SH-SY5Y (cell line): ENCODE data around the gene PPP2R2C.

Experiments
- GATA2 ChIP-seq: IDR thresholded peaks from 2 replicates; pipeline ENCODE4 v1.6.1; 2011; ENCODE audit warnings: mild to moderate bottlenecking, low read depth, low read length
- GATA3 ChIP-seq: IDR thresholded peaks from 2 replicates; pipeline ENCODE4 v1.6.1; 2011; ENCODE audit warnings: low read depth, mild to moderate bottlenecking, low read length, moderate library complexity

The PPP2R2C gene

GRCh38 chr4:6467600-6467999 lies 4.8 kb downstream of the PPP2R2C start:
- no peak for TF ChIP-seq GATA2

GRCh38 chr4:6466756-6467381 lies 5.5 kb downstream of the PPP2R2C start:
- no peak for TF ChIP-seq GATA2

GRCh38 chr4:6465955-6466354 lies 6.5 kb downstream of the PPP2R2C start:
- TF ChIP-seq GATA2 (no peak), GATA3 (no peak)

DNA sequence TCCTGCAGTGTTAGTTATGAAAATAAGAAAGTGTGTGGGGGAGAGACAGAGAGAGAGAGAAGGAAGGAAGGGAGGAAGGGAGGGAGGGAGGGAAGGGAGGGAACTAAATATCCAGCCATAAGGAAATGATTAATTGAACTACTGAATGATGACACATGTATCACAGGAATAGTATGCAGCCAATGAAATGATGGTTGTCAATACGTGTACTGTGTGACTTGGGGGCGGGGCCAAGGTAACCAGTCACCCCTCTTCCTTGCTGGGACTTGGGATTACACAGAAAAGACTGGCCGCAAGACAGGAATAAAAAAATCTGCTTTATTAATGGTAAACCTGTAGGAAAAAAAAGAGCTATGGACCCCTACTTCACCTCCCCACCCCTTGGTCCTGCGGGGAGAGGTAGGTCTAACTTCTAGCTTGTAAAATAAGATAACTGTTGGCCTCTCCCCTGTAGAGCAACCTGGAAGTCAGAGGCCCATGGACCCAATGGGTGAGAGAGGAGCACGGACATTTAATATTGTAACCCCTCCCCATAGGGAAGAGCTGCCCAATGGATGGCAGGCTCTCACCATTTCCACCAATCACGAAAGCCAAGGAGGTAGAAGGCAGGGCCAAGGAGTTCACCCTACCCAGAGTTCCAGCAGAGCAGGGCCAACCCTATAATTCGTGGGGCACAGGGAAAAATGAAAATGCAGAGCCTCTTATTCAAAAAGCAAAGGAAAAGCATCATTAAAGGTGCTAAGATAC lies 7.4 kb downstream of the PPP2R2C start:
- no peak for TF ChIP-seq GATA2
- TF ChIP-seq GATA3 = no peak

DNA sequence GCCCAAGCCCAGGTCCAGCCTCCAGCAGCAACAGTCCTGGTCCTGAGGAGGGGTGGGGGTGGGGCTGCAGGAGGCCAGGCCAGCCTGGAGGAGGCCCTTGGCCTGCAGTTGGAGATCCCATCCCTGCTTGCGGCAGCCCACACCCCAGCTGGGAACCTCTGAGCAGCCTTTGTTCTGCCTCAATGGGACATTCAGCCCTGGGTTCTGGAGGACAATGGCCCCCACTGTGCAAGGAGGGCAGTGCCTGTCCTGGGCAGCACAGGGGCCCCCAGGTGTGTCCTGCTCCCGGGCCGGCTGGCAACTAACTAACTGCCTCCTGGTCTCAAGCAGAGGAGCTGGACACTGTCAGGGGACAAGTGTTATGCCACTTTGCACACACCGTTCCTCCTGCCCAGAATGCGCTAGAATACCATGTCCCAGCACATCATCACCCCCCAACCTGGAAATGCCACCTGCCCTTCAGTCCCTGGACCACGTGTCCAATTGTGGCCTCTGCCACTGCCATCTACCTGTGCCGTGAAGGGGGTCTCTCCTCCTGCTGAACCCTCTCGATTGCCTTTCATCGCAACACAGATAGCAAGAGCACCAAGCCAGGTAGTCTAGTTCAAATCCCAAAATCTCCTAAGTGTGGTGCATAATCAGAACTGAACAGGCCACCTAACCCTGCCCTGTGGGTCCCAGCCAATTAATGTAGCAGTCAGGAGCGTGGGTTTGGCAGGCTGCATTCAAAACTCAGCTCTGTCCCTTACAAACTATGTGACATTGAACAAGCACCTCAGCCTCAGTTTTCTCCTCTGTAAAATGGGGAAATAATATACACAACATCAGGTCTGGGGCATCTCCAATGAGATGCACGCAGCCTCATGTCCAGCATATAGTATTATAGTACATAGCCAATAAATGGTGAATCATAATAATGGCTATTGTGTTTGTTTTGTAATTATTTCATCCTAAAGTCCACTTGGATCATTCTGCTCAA lies 8.8 kb downstream of the PPP2R2C start:
- TF ChIP-seq GATA3 (no peak), GATA2 (no peak)

GRCh38 chr4:6461301-6462165 lies 10.9 kb downstream of the PPP2R2C start:
- TF ChIP-seq GATA2 (no peak), GATA3 (no peak)

- TF ChIP-seq GATA3 (no peak), GATA2 (no peak)
Observed at GRCh38 chr4:6460876-6461275, 11.5 kb downstream of the PPP2R2C start.

DNA sequence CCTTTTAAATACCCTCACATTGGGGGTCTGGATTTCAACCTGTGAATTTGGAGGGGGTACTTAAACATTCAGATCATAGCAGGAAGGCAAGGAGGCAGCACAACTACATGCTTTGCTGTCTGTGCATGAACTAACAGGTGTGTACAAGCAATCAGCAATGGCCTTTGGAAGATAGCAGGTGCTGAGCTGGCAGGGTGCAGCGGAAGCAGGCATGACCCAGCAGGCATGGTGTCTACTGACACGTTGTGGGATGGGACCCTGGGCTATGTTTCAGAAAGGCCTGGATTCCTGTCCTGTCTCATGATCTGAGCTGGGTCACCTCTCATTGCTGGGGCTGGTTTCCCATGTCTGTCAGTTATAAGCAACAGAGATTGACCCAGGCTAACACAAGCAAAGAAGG lies 13.9 kb downstream of the PPP2R2C start:
- TF ChIP-seq GATA3 (no peak), GATA2 (no peak)

DNA sequence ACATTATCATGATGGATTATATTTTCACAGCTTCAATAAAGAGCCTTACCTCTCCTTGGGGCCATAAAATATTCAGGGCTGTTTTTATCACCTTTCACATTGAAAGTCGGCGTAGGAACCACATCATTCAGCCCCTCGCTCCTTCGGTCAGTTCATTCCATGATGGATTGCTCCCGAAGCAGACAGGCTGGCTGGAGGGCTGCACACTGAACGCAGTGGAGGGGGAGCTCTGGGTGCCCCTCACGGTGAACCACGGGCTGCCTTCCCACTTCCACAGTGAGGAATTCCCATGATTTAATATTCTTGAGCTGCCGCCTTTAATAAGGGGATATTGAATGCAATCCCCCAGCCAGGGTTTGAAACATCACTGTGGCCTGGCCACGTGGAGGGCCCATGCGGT lies 16.0 kb downstream of the PPP2R2C start:
- TF ChIP-seq GATA2 (no peak), GATA3 (no peak)

DNA sequence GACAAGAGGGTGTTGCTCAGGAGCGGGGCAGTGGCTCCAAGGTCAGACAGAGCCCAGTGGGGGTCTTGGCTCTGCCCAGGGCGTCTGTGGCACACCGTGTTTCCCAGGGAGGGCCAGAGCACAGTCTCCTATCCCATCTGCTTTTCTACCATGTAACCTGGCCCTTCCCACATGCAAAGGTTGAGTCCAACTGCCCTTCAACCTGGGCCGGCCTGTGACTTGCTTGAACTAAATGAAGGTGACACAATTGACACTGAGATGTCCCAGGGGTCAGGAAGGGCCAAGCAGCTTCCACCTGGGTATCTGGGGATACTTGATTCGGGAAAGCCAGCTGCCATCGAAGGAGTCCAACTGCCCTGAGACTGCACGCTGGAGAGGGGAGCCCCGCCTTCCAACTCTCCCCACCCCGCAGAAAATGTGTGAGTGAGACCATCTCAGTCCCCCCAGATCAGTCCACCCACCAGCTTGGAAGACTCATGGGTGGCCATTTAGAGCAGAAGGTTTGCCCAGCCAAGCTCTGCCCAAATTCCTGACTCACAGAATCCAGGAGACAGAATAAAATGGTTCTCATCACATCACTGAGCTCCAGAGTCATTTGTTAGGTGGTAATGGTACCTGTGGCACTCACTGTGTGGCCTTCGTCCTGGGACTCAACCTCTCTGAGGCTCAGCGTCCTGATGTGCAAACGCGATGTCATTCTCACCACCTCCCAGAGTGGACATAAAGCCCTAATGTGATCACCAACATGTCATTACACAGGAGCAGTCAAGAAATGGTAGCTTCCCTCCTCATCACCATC lies 18.1 kb downstream of the PPP2R2C start:
- TF ChIP-seq GATA2 = no peak
- no peak for TF ChIP-seq GATA3

GRCh38 chr4:6453688-6453990 lies 18.8 kb downstream of the PPP2R2C start:
- TF ChIP-seq GATA3 = no peak
- no peak for TF ChIP-seq GATA2

GRCh38 chr4:6452897-6453687 lies 19.3 kb downstream of the PPP2R2C start:
- TF ChIP-seq GATA2 (no peak), GATA3 (no peak)
